IMR-90 (cell line): ENCODE results near the gene SWAP70. TPM values are rescaled to one million over a fixed set of nuclear protein-coding genes. Genes with fewer than 3 reads are reported as not detected.

Experiments used
- ATAC-seq: fragments of 200-7000 bp; cut with Tn5 transposase; 2 replicates; pipeline ENCODE4 v1.9.1; 2020; ENCODE audit warnings: low read depth, mild to moderate bottlenecking, moderate library complexity
- BruUV-seq: library from RNA; stranded (reverse); fragments of 400-500 nt; replicated peaks from 2 replicates; lab custom pipeline; 2021; lab: Mats Ljungman, UMichigan
- CTCF ChIA-PET: fragments of 300-600 bp; formaldehyde crosslinking; extraction: SDS; loops from one replicate; lab custom pipeline; 2021; ENCODE audit warnings: antibody characterized with exemption; lab: Yijun Ruan, JAX
- POLR2A ChIA-PET: fragments of 300-600 bp; sonication (Branson Sonifier 250); formaldehyde crosslinking; loops from one replicate; lab custom pipeline; 2022; ENCODE audit warnings: antibody characterized with exemption; ENCODE audit not compliant: unreplicated experiment; lab: Charles Lee
- DNase-seq: peaks from one replicate; pipeline ENCODE4 v3.0.0; 2013
- H2AFZ ChIP-seq: replicated peaks from 2 replicates; pipeline ENCODE3; 2013; ENCODE audit warnings: low read length, mild to moderate bottlenecking; ENCODE audit not compliant: poor library complexity
- H2AK5ac ChIP-seq: 2 replicates; pipeline ENCODE4 v1.6.1; 2013; ENCODE audit warnings: low read depth, low read length, inconsistent platforms
- H2AK9ac ChIP-seq: replicated peaks from 2 replicates; pipeline ENCODE3; 2013; ENCODE audit warnings: mild to moderate bottlenecking, low read depth, low read length, moderate library complexity; ENCODE audit not compliant: poor library complexity
- H2BK120ac ChIP-seq: 2 replicates; pipeline ENCODE4 v1.6.1; 2013; ENCODE audit warnings: low read depth, low read length, inconsistent platforms
- H2BK15ac ChIP-seq: 3 replicates; pipeline ENCODE4 v1.6.1; 2013; ENCODE audit warnings: low read depth, low read length, inconsistent platforms
- H2BK20ac ChIP-seq: 2 replicates; pipeline ENCODE4 v1.6.1; 2013; ENCODE audit warnings: low read depth, mild to moderate bottlenecking, inconsistent platforms, low read length, moderate library complexity
- H2BK5ac ChIP-seq: 2 replicates; pipeline ENCODE4 v1.6.1; 2013; ENCODE audit warnings: mild to moderate bottlenecking, low read depth, low read length, inconsistent platforms; ENCODE audit not compliant: poor library complexity, severe bottlenecking
- H3K14ac ChIP-seq: replicated peaks from 2 replicates; pipeline ENCODE4 v1.6.1; 2013; ENCODE audit warnings: low read depth, low read length, inconsistent platforms
- H3K18ac ChIP-seq: 2 replicates; pipeline ENCODE4 v1.6.1; 2013; ENCODE audit warnings: low read depth, low read length, control low read depth
- H3K23ac ChIP-seq: 2 replicates; pipeline ENCODE4 v1.6.1; 2013; ENCODE audit warnings: low read depth, low read length, inconsistent platforms
- H3K27ac ChIP-seq: 2 replicates; pipeline ENCODE4 v1.5.1; 2013; ENCODE audit warnings: mild to moderate bottlenecking, control low read depth, low read length; ENCODE audit not compliant: insufficient read depth
- H3K27me3 ChIP-seq: 2 replicates; pipeline ENCODE4 v1.6.1; 2013; ENCODE audit warnings: low read length; ENCODE audit not compliant: control insufficient read depth, insufficient read depth
- H3K36me3 ChIP-seq: 2 replicates; pipeline ENCODE4 v1.6.1; 2013; ENCODE audit warnings: low read length, mixed read lengths; ENCODE audit not compliant: control insufficient read depth, insufficient read depth
- H3K4ac ChIP-seq: 2 replicates; pipeline ENCODE4 v1.6.1; 2013; ENCODE audit warnings: low read depth, low read length, inconsistent platforms
- H3K4me1 ChIP-seq: 2 replicates; pipeline ENCODE4 v1.6.1; 2013; ENCODE audit warnings: low read length, mixed read lengths; ENCODE audit not compliant: control insufficient read depth, insufficient read depth
- H3K4me2 ChIP-seq: 2 replicates; pipeline ENCODE4 v1.6.1; 2013; ENCODE audit warnings: low read depth, mild to moderate bottlenecking, control low read depth, low read length, moderate library complexity
- H3K4me3 ChIP-seq: 2 replicates; pipeline ENCODE4 v1.5.1; 2013; ENCODE audit warnings: low read depth, mild to moderate bottlenecking, control low read depth, low read length, moderate library complexity; ENCODE audit not compliant: insufficient read depth
- H3K56ac ChIP-seq: 2 replicates; pipeline ENCODE4 v1.6.1; 2013; ENCODE audit warnings: low read length, inconsistent platforms; ENCODE audit not compliant: insufficient read depth; ENCODE audit errors: extremely low read depth
- H3K79me1 ChIP-seq, 2 experiments: 2 replicates each; pipeline ENCODE4 v1.6.1; 2013; ENCODE audit warnings: low read length in 2 of 2, inconsistent platforms in 1 of 2, low read depth in 1 of 2
- H3K9ac ChIP-seq: 2 replicates; pipeline ENCODE4 v1.6.1; 2013; ENCODE audit warnings: low read depth, low read length, control low read depth
- H3K9me1 ChIP-seq: 2 replicates; pipeline ENCODE4 v1.6.1; 2013; ENCODE audit warnings: low read length, inconsistent platforms; ENCODE audit not compliant: insufficient read depth
- H3K9me3 ChIP-seq: 2 replicates; pipeline ENCODE4 v1.6.1; 2013; ENCODE audit warnings: low read length; ENCODE audit not compliant: control insufficient read depth, insufficient read depth
- H4K20me1 ChIP-seq: 2 replicates; pipeline ENCODE4 v1.6.1; 2013; ENCODE audit warnings: low read length, inconsistent platforms; ENCODE audit not compliant: insufficient read depth
- H4K5ac ChIP-seq: 2 replicates; pipeline ENCODE4 v1.6.1; 2013; ENCODE audit warnings: mild to moderate bottlenecking, low read depth, low read length, control low read depth
- H4K8ac ChIP-seq, 2 experiments: 2 replicates each; pipeline ENCODE4 v1.6.1; 2013; ENCODE audit warnings: low read depth in 2 of 2, low read length in 2 of 2, control low read depth in 1 of 2, inconsistent platforms in 1 of 2
- H4K91ac ChIP-seq: 2 replicates; pipeline ENCODE4 v1.6.1; 2013; ENCODE audit warnings: low read depth, low read length, inconsistent platforms; ENCODE audit not compliant: insufficient read depth
- CEBPB ChIP-seq: IDR thresholded peaks from 2 replicates; pipeline ENCODE4 v1.6.1; 2012; ENCODE audit warnings: low read depth, low read length, improper control_type of control experiment
- ELK1 ChIP-seq: fragments of 150-350 bp; IDR thresholded peaks from 2 replicates; pipeline ENCODE4 v1.6.1; 2016; ENCODE audit warnings: low read depth, mild to moderate bottlenecking, low read length, moderate library complexity, borderline replicate concordance
- MAZ ChIP-seq: IDR thresholded peaks from 2 replicates; pipeline ENCODE4 v1.6.1; 2012; ENCODE audit warnings: low read depth, mild to moderate bottlenecking, low read length, improper control_type of control experiment, moderate library complexity, borderline replicate concordance
- USF2 ChIP-seq: fragments of 150-350 bp; IDR thresholded peaks from 2 replicates; pipeline ENCODE4 v1.6.1; 2017; ENCODE audit warnings: mild to moderate bottlenecking, antibody characterized with exemption, low read length, low read depth
- WGBS, 2 experiments: methylation state at CpG; one replicate each; pipeline versions ENCODE4 v1.1.5 to v1.1.7; 2013; ENCODE audit warnings: missing lambda C conversion rate in 2 of 2; ENCODE audit not compliant: insufficient read length in 1 of 2; ENCODE audit errors: extremely low coverage in 2 of 2; 5-methylcytosine and 5-hydroxymethylcytosine counted together
- dilution Hi-C: fragments of 300-500 bp; cut with HindIII; formaldehyde crosslinking; loops from one replicate; pipeline ENCODE4 v1.14.3; 2018; ENCODE audit warnings: low sequenced_read_pairs; ENCODE audit not compliant: unreplicated experiment
- in situ Hi-C: fragments of 300-500 bp; cut with MboI; formaldehyde crosslinking; loops from 3 replicates; pipeline ENCODE4 v1.14.3; 2019; ENCODE audit warnings: low sequenced_read_pairs, inconsistent platforms, mixed read lengths
- intact Hi-C: fragments of 100-400 bp; cut with micrococcal nuclease; formaldehyde crosslinking; loops from 2 replicates; pipeline ENCODE4 v1.10.0; 2022
- polyA plus RNA-seq, 3 experiments: library from polyadenylated mRNA; depleted of rRNA; stranded (reverse); fragments of >200 nt; gene quantifications; 2 replicates each; pipeline ENCODE4 v1.2.3, GENCODE V29; 2012; ENCODE audit warnings: low replicate concordance in 1 of 3
- total RNA-seq: library from RNA; depleted of rRNA; stranded (reverse); fragments of >200 nt; gene quantifications from 2 replicates; pipeline ENCODE4 v1.2.3, GENCODE V29; 2012

SWAP70 gene
- total and polyA plus RNA-seq, 2 of the 4 experiments (the other 2 are of a cell fraction): 15.5 to 19.9 TPM

GRCh38 chr11:9680028-9680427 is 16.2 kb downstream of the SWAP70 start:
- ATAC-seq (no peak), DNase-seq (no peak)
- H3K4me3 ChIP-seq: no peak overlapping the region
- intact Hi-C loops: no loop called here
- dilution Hi-C loops: no loop called here
- H3K4me1 ChIP-seq: peaks cover 3% of the 10 kb centered on the region; the same call in 1 of the 2 replicates
- no peak overlapping the region for H3K14ac ChIP-seq
- H2BK20ac ChIP-seq: no peak overlapping the region
- H3K9ac ChIP-seq: no peak overlapping the region
- no peak overlapping the region for H3K4ac ChIP-seq
- CTCF ChIA-PET: interaction anchor here (0.5 kb wide), 1 partner anchor 79 kb away, joined by 4 read pairs; no protein-coding TSS in a partner anchor
- H2BK15ac ChIP-seq: no peak overlapping the region
- no peak overlapping the region for H3K23ac ChIP-seq
- no peak overlapping the region for H4K5ac ChIP-seq
- no peak overlapping the region for H4K91ac ChIP-seq
- H4K20me1 ChIP-seq: peaks cover 60% of the 10 kb centered on the region; the same call in 1 of the 2 replicates
- in situ Hi-C loops: no loop called here
- H3K9me1 ChIP-seq: peaks cover 15% of the 10 kb centered on the region; the same call in 1 of the 2 replicates
- no peak overlapping the region for H2AFZ ChIP-seq
- no peak overlapping the region for H4K8ac ChIP-seq
- TF ChIP-seq CEBPB (peak; percentile 89), ELK1 (no peak), USF2 (no peak), MAZ (no peak)
- peaks cover 34 to 75% of the 10 kb centered on the region in 2 experiments for H3K79me1 ChIP-seq
- POLR2A ChIA-PET: no interaction called here
- no TSS peak for BruUV-seq
- no peak overlapping the region for H2BK120ac ChIP-seq
- WGBS, 2 experiments: 100% methylated on average over 2 of the region's 4 CpGs; no CpG with 5 or more reads in 1 of the 2 experiments
- no peak overlapping the region for H3K27ac ChIP-seq
- no peak overlapping the region for H2AK9ac ChIP-seq
- H3K4me2 ChIP-seq: no peak overlapping the region
- H2AK5ac ChIP-seq: no peak overlapping the region
- no peaks in the 10 kb centered on the region; the same call in none of the 2 replicates for H3K36me3 ChIP-seq
- H3K27me3 ChIP-seq: no peaks in the 10 kb centered on the region
- H2BK5ac ChIP-seq: no peak overlapping the region
- H3K9me3 ChIP-seq: no peaks in the 10 kb centered on the region
- no peak overlapping the region for H3K56ac ChIP-seq
- no peak overlapping the region for H3K18ac ChIP-seq
